PC-3 (cell line): Measurements from ENCODE around the gene RSL1D1. TPM values are rescaled to one million over a fixed set of nuclear protein-coding genes. Genes with fewer than 3 reads are reported as not detected.

Source experiments
- ATAC-seq: fragments of 200-7000 bp; cut with Tn5 transposase; 2 replicates; pipeline ENCODE4 v1.9.1; 2020; ENCODE audit warnings: mild to moderate bottlenecking, moderate library complexity
- BruUV-seq: library from RNA; stranded (reverse); fragments of 400-500 nt; replicated peaks from 2 replicates; lab custom pipeline; 2021; lab: Mats Ljungman, UMichigan
- CTCF ChIA-PET: fragments of 300-600 bp; sonication (Branson Sonifier 250); formaldehyde crosslinking; loops from one replicate; lab custom pipeline; 2022; ENCODE audit warnings: antibody characterized with exemption; lab: Charles Lee
- POLR2A ChIA-PET: fragments of 300-600 bp; sonication (Branson Sonifier 250); formaldehyde crosslinking; loops from one replicate; lab custom pipeline; 2022; ENCODE audit warnings: antibody characterized with exemption; ENCODE audit not compliant: unreplicated experiment; lab: Charles Lee
- DNase-seq: peaks from one replicate; pipeline ENCODE4 v3.0.0-alpha.2; 2015
- H2AFZ ChIP-seq: fragments of 300-600 bp; sonication (generic); 2 replicates; pipeline ENCODE4 v1.6.0; 2016; ENCODE audit warnings: antibody characterized with exemption, low read length
- H3F3A ChIP-seq: fragments of 300-600 bp; sonication (generic); one replicate; pipeline ENCODE4 v1.6.0; 2017; ENCODE audit warnings: antibody characterized with exemption, low read length, control low read depth, mild to moderate bottlenecking; ENCODE audit not compliant: unreplicated experiment
- H3K27ac ChIP-seq: fragments of 300-600 bp; sonication (generic); 2 replicates; pipeline ENCODE4 v1.5.1; 2016; ENCODE audit warnings: mild to moderate bottlenecking, low read length
- H3K27me3 ChIP-seq: fragments of 300-600 bp; sonication (generic); 2 replicates; pipeline ENCODE4 v1.6.1; 2016; ENCODE audit warnings: low read length, mixed read lengths
- H3K36me3 ChIP-seq: fragments of 300-600 bp; sonication (generic); 2 replicates; pipeline ENCODE4 v1.6.1; 2016; ENCODE audit warnings: low read depth, mixed run types, low read length, mixed read lengths
- H3K4me1 ChIP-seq: fragments of 300-600 bp; sonication (generic); 2 replicates; pipeline ENCODE4 v1.5.1; 2016; ENCODE audit warnings: low read length; ENCODE audit not compliant: insufficient read depth
- H3K4me2 ChIP-seq: fragments of 300-600 bp; sonication (generic); 2 replicates; pipeline ENCODE4 v1.6.0; 2016; ENCODE audit warnings: low read length
- H3K4me3 ChIP-seq: fragments of 300-600 bp; sonication (generic); 2 replicates; pipeline ENCODE4 v1.5.1; 2016; ENCODE audit warnings: mild to moderate bottlenecking, low read length, mixed read lengths
- H3K79me2 ChIP-seq: fragments of 300-600 bp; sonication (generic); 2 replicates; pipeline ENCODE4 v1.6.1; 2017; ENCODE audit warnings: low read length, mixed read lengths
- H3K9ac ChIP-seq: fragments of 300-600 bp; sonication (generic); 2 replicates; pipeline ENCODE4 v1.6.0; 2016; ENCODE audit warnings: mild to moderate bottlenecking, low read length
- H3K9me2 ChIP-seq: fragments of 300-600 bp; sonication (generic); replicated peaks from 2 replicates; pipeline ENCODE4 v1.6.1; 2016; ENCODE audit warnings: mixed run types, low read length, mixed read lengths
- H3K9me3 ChIP-seq: fragments of 300-600 bp; sonication (generic); 2 replicates; pipeline ENCODE4 v1.6.1; 2016; ENCODE audit warnings: low read length, mixed read lengths
- H4K20me1 ChIP-seq: fragments of 300-600 bp; sonication (generic); 2 replicates; pipeline ENCODE4 v1.6.1; 2016; ENCODE audit warnings: low read length, mixed read lengths
- CTCF ChIP-seq: fragments of 300-600 bp; sonication (generic); conservative IDR thresholded peaks from 2 replicates; pipeline ENCODE4 v1.5.1; 2017; ENCODE audit warnings: antibody characterized with exemption, low read depth, mild to moderate bottlenecking, low read length
- EZH2 ChIP-seq: fragments of 300-600 bp; sonication (generic); IDR thresholded peaks from one replicate; pipeline ENCODE4 v1.6.1; 2017; ENCODE audit warnings: antibody characterized with exemption, mild to moderate bottlenecking, low read length; ENCODE audit not compliant: unreplicated experiment
- EZH2phosphoT487 ChIP-seq: fragments of 300-600 bp; sonication (generic); IDR thresholded peaks from 2 replicates; pipeline ENCODE4 v1.6.1; 2018; ENCODE audit warnings: mild to moderate bottlenecking, antibody characterized with exemption, low read length, borderline replicate concordance
- intact Hi-C: fragments of 100-400 bp; cut with micrococcal nuclease; formaldehyde crosslinking; loops from 2 replicates; pipeline ENCODE4 v1.9.0; 2023
- total RNA-seq: library from RNA; depleted of rRNA; stranded (reverse); fragments of >200 nt; gene quantifications from 2 replicates; pipeline ENCODE4 v1.2.3, GENCODE V29; 2014

RSL1D1 gene
- total RNA-seq, 1 experiment from 2014 or later: 75.9 TPM

DNA sequence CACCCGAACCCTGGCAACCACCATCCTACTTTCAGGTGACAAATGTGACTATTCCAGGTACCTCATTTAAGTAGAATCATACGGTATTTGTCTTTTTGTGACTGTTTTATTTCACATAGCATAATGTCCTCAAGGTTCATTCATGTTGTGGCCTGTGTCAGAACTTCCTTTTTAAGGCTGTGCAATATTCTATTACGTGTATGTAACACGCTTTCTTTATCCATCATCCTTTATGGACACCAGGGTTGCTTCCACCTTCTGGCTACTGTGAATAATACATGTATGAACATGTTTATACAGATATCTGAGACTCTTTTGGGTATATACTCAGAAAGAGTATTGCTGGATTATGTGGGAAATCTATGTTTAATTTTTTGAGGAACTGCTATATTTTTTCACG lies 28.7 kb upstream of the RSL1D1 start:
- POLR2A ChIA-PET: no interaction called here

GRCh38 chr16:11877374-11877773 lies 26.0 kb upstream of the RSL1D1 start:
- no TSS peak for BruUV-seq
- Histone ChIP-seq H3K27me3 (no peaks in the 10 kb centered on the region), H4K20me1 (no peaks in the 10 kb centered on the region), H3K4me2 (no peak overlapping the region), H2AFZ (no peak overlapping the region), H3K9me2 (no peaks in the 10 kb centered on the region), H3K4me3 (no peak overlapping the region), H3K36me3 (peaks cover 36% of the 10 kb centered on the region), H3F3A (no peaks in the 10 kb centered on the region), H3K27ac (no peak overlapping the region), H3K4me1 (no peaks in the 10 kb centered on the region), H3K79me2 (no peaks in the 10 kb centered on the region), H3K9ac (no peak overlapping the region), H3K9me3 (no peaks in the 10 kb centered on the region)
- POLR2A ChIA-PET: no interaction called here
- TF ChIP-seq CTCF (no peak), EZH2phosphoT487 (no peak), EZH2 (no peak)
- DNase-seq (no peak), ATAC-seq (no peak)
- CTCF ChIA-PET: no interaction called here
- intact Hi-C loops: no loop called here

More for the DNA sequence above, 28.7 kb upstream of the RSL1D1 start:
- ATAC-seq (no peak), DNase-seq (no peak)
- Histone ChIP-seq H3K9ac (no peak overlapping the region), H3K4me1 (no peaks in the 10 kb centered on the region), H4K20me1 (no peaks in the 10 kb centered on the region), H3F3A (no peaks in the 10 kb centered on the region), H3K36me3 (peaks cover 41% of the 10 kb centered on the region), H3K27ac (no peak overlapping the region), H2AFZ (no peak overlapping the region), H3K9me3 (no peaks in the 10 kb centered on the region), H3K9me2 (no peaks in the 10 kb centered on the region), H3K79me2 (no peaks in the 10 kb centered on the region), H3K27me3 (no peaks in the 10 kb centered on the region), H3K4me3 (no peak overlapping the region), H3K4me2 (no peak overlapping the region)
- intact Hi-C loops: no loop called here
- CTCF ChIA-PET: no interaction called here
- no TSS peak for BruUV-seq
- TF ChIP-seq CTCF (no peak), EZH2 (no peak), EZH2phosphoT487 (no peak)

DNA sequence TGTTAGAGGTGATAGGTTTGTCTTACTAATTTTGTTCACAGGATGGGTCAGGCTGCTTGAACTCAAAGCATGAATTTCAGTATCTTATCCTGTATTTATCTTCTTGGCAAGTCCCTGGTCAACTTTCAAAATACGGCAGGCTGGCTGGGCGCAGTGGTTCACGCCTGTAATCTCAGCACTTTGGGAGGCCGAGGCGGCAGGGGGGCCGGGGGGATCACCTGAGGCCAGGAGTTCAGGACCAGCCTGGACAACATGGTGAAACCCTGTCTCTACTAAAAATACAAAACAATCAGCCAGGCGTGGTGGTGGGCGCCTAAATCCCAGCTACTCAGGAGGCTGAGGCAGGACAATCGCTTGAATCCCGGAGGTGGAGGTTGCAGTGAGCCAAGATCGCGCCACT lies 25.0 kb upstream of the RSL1D1 start:
- Histone ChIP-seq H3K4me3 (no peak overlapping the region), H3K9ac (no peak overlapping the region), H3K27me3 (no peaks in the 10 kb centered on the region), H4K20me1 (no peaks in the 10 kb centered on the region), H3K4me2 (no peak overlapping the region), H3K9me3 (no peaks in the 10 kb centered on the region), H3K27ac (no peak overlapping the region), H3K9me2 (no peaks in the 10 kb centered on the region), H2AFZ (no peak overlapping the region), H3K79me2 (no peaks in the 10 kb centered on the region), H3K4me1 (no peaks in the 10 kb centered on the region), H3F3A (no peaks in the 10 kb centered on the region), H3K36me3 (peaks cover 38% of the 10 kb centered on the region)
- ChIA-PET CTCF (no interaction called here), POLR2A (no interaction called here)
- intact Hi-C loops: no loop called here
- ATAC-seq (no peak), DNase-seq (no peak)
- BruUV-seq: no TSS peak
- TF ChIP-seq CTCF (no peak), EZH2phosphoT487 (no peak), EZH2 (no peak)
